T-helper 2 cell treated with Interferon-gamma antibody and Interleukin-4, amounts not matched to agents 5 μg/mL and 100 μg/mL, for 36 hours (primary cell): ENCODE data around the gene HEATR5A.
A peak's percentile ranks its signal among the peaks of the same experiment; 100 is the strongest.
"Not testable (repeated sequence)": the region's sequence is repeated elsewhere in the genome, so short reads cannot be mapped to it uniquely, and the experiment has no call there.

Experiments
- DNase-seq: peaks from one replicate; pipeline ENCODE4 v3.0.0; 2021; ENCODE audit warnings: low spot score
- H3K27ac Mint-ChIP-seq: one replicate; pipeline ENCODE4 v1.8.0; 2021; ENCODE audit warnings: mild to moderate bottlenecking, mixed read lengths
- H3K27me3 Mint-ChIP-seq: one replicate; pipeline ENCODE4 v1.8.0; 2021; ENCODE audit warnings: low read depth, mixed read lengths
- H3K36me3 Mint-ChIP-seq: one replicate; pipeline ENCODE4 v1.8.0; 2021; ENCODE audit warnings: low read depth, mixed read lengths
- H3K4me1 Mint-ChIP-seq: one replicate; pipeline ENCODE4 v1.8.0; 2021; ENCODE audit warnings: low read depth, mixed read lengths
- H3K4me3 Mint-ChIP-seq: one replicate; pipeline ENCODE4 v1.8.0; 2022; ENCODE audit warnings: mild to moderate bottlenecking, moderate library complexity, mixed read lengths
- H3K9me3 Mint-ChIP-seq: one replicate; pipeline ENCODE4 v1.8.0; 2021; ENCODE audit warnings: mixed read lengths

Gene HEATR5A

DNA sequence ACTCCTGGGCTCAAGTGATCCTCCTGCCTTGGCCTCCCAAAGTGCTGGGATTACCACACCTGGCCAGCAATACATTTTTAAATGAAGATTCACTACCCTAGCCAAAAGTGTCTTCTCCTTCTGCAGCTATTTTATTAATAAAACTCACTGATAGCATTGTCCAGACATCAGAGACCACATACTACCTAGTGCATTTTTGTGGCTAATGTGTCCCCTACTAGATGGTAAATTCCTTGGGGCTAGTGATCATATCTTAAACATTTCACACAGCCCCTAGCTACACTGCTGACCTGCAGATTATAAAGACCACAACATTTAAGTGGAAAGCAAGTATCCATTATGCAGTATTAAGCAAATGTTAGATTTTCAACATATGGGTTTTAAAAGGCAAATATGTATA is 19.9 kb upstream of the HEATR5A start:
- H3K4me3 Mint-ChIP-seq, result no peak overlapping the region
- H3K4me1 Mint-ChIP-seq, result no peaks in the 10 kb centered on the region
- no peak overlapping the region for H3K27ac Mint-ChIP-seq
- peaks cover 12% of the 10 kb centered on the region for H3K36me3 Mint-ChIP-seq
- peaks cover 6% of the 10 kb centered on the region for H3K9me3 Mint-ChIP-seq
- DNase-seq, result no peak
- no peaks in the 10 kb centered on the region for H3K27me3 Mint-ChIP-seq

GRCh38 chr14:31439561-31439960 is 19.2 kb upstream of the HEATR5A start:
- no peaks in the 10 kb centered on the region for H3K27me3 Mint-ChIP-seq
- H3K4me3 Mint-ChIP-seq, result no peak overlapping the region
- DNase-seq, result no peak
- no peak overlapping the region for H3K27ac Mint-ChIP-seq
- no peaks in the 10 kb centered on the region for H3K4me1 Mint-ChIP-seq
- H3K9me3 Mint-ChIP-seq, result peaks cover 6% of the 10 kb centered on the region
- H3K36me3 Mint-ChIP-seq, result peaks cover 12% of the 10 kb centered on the region

DNA sequence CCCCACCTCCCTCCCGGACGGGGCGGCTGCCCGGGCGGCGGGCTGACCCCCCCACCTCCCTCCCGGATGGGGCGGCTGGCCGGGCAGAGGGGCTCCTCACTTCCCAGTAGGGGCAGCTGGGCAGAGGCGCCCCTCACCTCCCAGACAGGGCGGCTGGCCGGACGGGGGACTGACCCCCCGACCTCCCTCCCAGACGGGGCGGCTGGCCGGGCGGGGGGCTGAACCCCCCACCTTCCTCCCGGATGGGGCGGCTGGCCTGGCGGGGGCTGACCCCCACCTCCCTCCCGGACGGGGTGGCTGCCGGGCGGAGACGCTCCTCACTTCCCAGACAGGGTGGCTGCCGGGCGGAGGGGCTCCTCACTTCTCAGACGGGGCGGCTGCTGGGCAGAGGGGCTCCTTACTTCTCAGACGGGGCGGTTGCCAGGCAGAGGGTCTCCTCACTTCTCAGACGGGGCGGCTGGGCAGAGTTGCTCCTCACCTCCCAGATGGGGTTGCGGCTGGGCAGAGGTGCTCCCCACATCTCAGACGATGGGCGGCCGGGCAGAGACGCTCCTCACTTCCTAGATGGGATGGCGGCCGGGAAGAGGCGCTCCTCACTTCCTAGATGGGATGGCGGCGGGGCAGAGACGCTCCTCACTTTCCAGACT is 16.8 kb upstream of the HEATR5A start:
- not testable (repeated sequence) for H3K4me3 Mint-ChIP-seq, H3K9me3 Mint-ChIP-seq, H3K4me1 Mint-ChIP-seq, H3K27me3 Mint-ChIP-seq, DNase-seq, H3K27ac Mint-ChIP-seq
- peaks cover 12% of the 10 kb centered on the region for H3K36me3 Mint-ChIP-seq

- H3K36me3 Mint-ChIP-seq, result peaks cover 16% of the 10 kb centered on the region
- peaks cover 12% of the 10 kb centered on the region for H3K9me3 Mint-ChIP-seq
- no peak overlapping the region for H3K27ac Mint-ChIP-seq
- H3K4me3 Mint-ChIP-seq, result no peak overlapping the region
- H3K4me1 Mint-ChIP-seq, result no peaks in the 10 kb centered on the region
- H3K27me3 Mint-ChIP-seq, result no peaks in the 10 kb centered on the region
- no peak for DNase-seq
These were observed 14.9 kb upstream of the HEATR5A start for GRCh38 chr14:31435276-31435675.

DNA sequence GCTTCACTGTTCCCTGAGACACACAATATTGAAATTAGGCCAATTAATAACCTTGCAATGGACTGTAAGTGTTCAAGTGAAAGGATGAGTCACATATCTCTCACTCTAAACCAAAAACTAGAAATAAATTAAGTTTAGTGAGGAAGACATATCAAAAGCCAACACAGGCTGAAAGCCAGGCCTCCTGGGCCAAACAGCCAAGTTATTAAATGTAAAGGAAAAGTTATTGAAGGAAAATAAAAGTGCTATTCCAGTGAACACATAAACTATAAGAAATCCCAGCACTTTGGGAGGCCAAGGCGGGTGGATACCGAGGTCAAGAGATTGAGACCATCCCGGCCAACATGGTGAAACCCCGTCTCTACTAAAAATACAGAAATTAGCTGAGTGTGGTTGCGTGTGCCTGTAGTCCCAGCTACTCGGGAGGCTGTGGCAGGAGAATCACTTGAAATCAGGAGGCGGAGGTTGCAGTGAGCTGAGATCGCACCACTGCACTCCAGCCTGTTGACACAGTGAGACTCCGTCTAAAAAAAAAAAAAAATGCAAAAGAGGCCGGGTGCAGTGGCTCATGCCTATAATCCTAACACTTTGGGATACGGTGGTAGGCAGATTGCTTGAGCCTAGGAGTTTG is 10.4 kb upstream of the HEATR5A start:
- peaks cover 2% of the 10 kb centered on the region for H3K4me1 Mint-ChIP-seq
- no peak overlapping the region for H3K4me3 Mint-ChIP-seq
- DNase-seq, result no peak
- peaks cover 6% of the 10 kb centered on the region for H3K36me3 Mint-ChIP-seq
- H3K9me3 Mint-ChIP-seq, result peaks cover 6% of the 10 kb centered on the region
- H3K27ac Mint-ChIP-seq, result no peak overlapping the region
- H3K27me3 Mint-ChIP-seq, result no peaks in the 10 kb centered on the region

- H3K36me3 Mint-ChIP-seq, result peaks cover 6% of the 10 kb centered on the region
- DNase-seq, result no peak
- peaks cover 2% of the 10 kb centered on the region for H3K4me1 Mint-ChIP-seq
- no peak overlapping the region for H3K4me3 Mint-ChIP-seq
- H3K27ac Mint-ChIP-seq, result no peak overlapping the region
- H3K9me3 Mint-ChIP-seq, result peaks cover 6% of the 10 kb centered on the region
- no peaks in the 10 kb centered on the region for H3K27me3 Mint-ChIP-seq
These were observed 9.4 kb upstream of the HEATR5A start for GRCh38 chr14:31429791-31430190.

- no peaks in the 10 kb centered on the region for H3K27me3 Mint-ChIP-seq
- H3K4me3 Mint-ChIP-seq, result no peak overlapping the region
- H3K36me3 Mint-ChIP-seq, result peaks cover 6% of the 10 kb centered on the region
- H3K27ac Mint-ChIP-seq, result no peak overlapping the region
- H3K4me1 Mint-ChIP-seq, result peaks cover 2% of the 10 kb centered on the region
- no peak for DNase-seq
- H3K9me3 Mint-ChIP-seq, result peaks cover 6% of the 10 kb centered on the region
These were observed 7.7 kb upstream of the HEATR5A start for GRCh38 chr14:31428011-31428410.

- Mint-ChIP-seq H3K27me3 (no peaks in the 10 kb centered on the region), H3K36me3 (no peaks in the 10 kb centered on the region), H3K4me3 (no peak overlapping the region), H3K27ac (no peak overlapping the region), H3K4me1 (peaks cover 2% of the 10 kb centered on the region), H3K9me3 (no peaks in the 10 kb centered on the region)
- no peak for DNase-seq
These were observed 6.3 kb upstream of the HEATR5A start for GRCh38 chr14:31426663-31427062.

- Mint-ChIP-seq H3K9me3 (no peaks in the 10 kb centered on the region), H3K27me3 (no peaks in the 10 kb centered on the region), H3K4me3 (no peak overlapping the region), H3K4me1 (peaks cover 7% of the 10 kb centered on the region), H3K27ac (no peak overlapping the region), H3K36me3 (no peaks in the 10 kb centered on the region)
- no peak for DNase-seq
These were observed 5.6 kb upstream of the HEATR5A start for GRCh38 chr14:31425905-31426304.

GRCh38 chr14:31421200-31421599 is 850 bp upstream of the HEATR5A start:
- peaks cover 20% of the 10 kb centered on the region for H3K4me1 Mint-ChIP-seq

GRCh38 chr14:31419967-31420318 is 407 bp downstream of the HEATR5A start:
- Mint-ChIP-seq H3K27ac (peak overlapping the region; percentile 90), H3K27me3 (peaks cover 2% of the 10 kb centered on the region), H3K4me1 (peaks cover 20% of the 10 kb centered on the region), H3K9me3 (no peaks in the 10 kb centered on the region), H3K4me3 (peak overlapping the region; percentile 97), H3K36me3 (peaks cover 1% of the 10 kb centered on the region)
- peak; percentile 18 for DNase-seq

More at GRCh38 chr14:31421200-31421599, 850 bp upstream of the HEATR5A start:
- Mint-ChIP-seq H3K36me3 (peaks cover 1% of the 10 kb centered on the region), H3K9me3 (no peaks in the 10 kb centered on the region), H3K27me3 (peaks cover 2% of the 10 kb centered on the region), H3K27ac (peak overlapping the region; percentile 90), H3K4me3 (peak overlapping the region; percentile 97)
- DNase-seq, result no peak

DNA sequence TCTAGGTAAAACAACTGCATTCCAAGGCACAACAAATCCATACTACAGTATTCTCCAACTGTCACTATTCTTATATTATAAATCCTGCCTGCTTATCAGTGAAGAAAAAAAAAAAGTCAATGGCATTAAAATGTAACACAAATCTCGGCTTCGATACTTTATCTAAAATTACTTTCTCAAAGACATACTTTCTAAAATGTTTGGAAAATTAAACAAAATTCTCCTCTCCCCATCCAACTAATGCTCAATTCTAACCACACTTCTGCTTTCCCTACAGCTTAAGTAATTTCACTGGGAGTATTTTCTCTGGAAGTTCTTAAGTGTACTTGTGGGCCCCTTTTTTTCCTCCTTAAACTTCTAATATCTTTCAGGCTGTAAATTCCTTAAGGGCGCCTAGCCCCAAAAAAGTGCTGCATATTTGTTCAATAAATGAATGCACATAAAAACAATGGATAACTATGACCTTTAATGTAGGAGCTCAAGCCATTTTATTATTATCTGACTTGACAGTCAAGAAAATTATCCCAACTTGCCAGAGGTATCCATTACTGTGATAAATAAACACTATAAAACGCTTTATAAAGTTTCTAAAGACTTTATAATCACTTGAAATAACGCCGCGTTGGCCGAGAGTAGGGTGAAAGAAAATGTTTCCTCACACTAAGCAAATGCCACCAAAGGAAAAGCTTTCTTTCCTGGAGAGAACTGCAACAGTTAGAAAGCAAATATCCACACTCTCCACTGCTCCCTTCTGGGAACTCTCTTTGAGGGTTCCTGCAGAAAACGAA is 977 bp downstream of the HEATR5A start:
- H3K27ac Mint-ChIP-seq, result no peak overlapping the region
- H3K9me3 Mint-ChIP-seq, result no peaks in the 10 kb centered on the region
- DNase-seq, result no peak
- peak overlapping the region; percentile 97 for H3K4me3 Mint-ChIP-seq
- H3K27me3 Mint-ChIP-seq, result peaks cover 2% of the 10 kb centered on the region
- peaks cover 1% of the 10 kb centered on the region for H3K36me3 Mint-ChIP-seq
- peaks cover 20% of the 10 kb centered on the region for H3K4me1 Mint-ChIP-seq

DNA sequence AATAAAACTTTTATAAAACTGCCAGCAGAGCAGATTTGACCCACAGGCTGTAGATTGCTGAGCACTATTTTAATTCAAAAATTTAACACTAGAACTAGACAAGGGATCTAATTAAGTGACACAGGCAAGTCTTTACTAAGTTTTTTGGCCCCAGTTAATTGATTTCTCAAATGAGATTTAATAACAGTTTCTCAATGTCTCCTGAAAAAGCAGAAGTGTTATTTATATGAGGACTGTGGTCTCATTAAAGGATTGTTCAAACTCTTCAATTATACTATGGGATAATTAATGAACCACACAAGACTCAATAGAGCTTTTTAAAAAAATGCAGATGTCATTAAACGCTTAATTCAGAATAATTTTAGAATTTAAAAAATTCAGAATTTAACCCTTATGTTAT is 1.9 kb downstream of the HEATR5A start:
- peaks cover 26% of the 10 kb centered on the region for H3K4me1 Mint-ChIP-seq

DNA sequence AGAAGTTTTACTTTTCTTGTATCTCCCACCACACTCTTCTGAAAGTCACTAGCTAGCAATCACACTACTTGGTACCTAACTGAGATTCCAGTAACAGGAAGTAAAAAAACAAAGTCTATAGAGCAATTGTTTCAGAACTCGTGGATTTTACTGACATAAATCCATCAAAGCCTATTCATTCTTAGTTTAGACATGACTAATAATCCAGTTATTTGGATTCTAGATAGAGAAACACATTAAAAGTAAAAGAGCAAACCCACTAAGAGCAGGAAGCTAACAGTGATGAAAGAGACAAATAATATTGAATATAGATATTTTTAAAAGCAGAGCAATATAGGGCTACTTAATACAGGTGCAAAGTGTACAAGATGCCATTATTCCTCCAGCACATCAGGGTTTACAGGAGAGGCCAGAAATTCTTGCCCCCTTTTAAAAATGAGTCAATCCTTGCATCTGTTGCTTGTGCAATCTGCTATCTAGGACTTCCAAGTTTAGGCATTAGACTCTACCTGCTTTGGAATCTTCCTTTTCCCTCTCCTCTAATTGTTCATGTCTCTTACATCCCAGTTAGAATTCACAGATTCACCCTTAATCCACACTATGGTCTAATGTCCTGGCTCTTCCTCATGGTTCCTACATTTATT is 6.0 kb downstream of the HEATR5A start:
- Mint-ChIP-seq H3K4me1 (peaks cover 22% of the 10 kb centered on the region), H3K27me3 (peaks cover 1% of the 10 kb centered on the region), H3K9me3 (no peaks in the 10 kb centered on the region), H3K27ac (no peak overlapping the region), H3K4me3 (no peak overlapping the region), H3K36me3 (peaks cover 5% of the 10 kb centered on the region)
- DNase-seq, result no peak

More for the DNA sequence above, 1.9 kb downstream of the HEATR5A start:
- no peak overlapping the region for H3K4me3 Mint-ChIP-seq
- H3K27me3 Mint-ChIP-seq, result peaks cover 2% of the 10 kb centered on the region
- no peak for DNase-seq
- no peak overlapping the region for H3K27ac Mint-ChIP-seq
- no peaks in the 10 kb centered on the region for H3K9me3 Mint-ChIP-seq
- H3K36me3 Mint-ChIP-seq, result peaks cover 1% of the 10 kb centered on the region
